ENCODE results near the gene GLI3.

GLI3 gene

GRCh38 chr7:41977151-41977651, 259.8 kb downstream of the GLI3 start:
- H3K27ac ChIP-seq (ENCODE audit: low read length): no peak overlapping the region

GRCh38 chr7:41976411-41976810, 260.6 kb downstream of the GLI3 start:
- Histone ChIP-seq H3K79me2 (ENCODE audit: low read length) (no peaks in the 10 kb centered on the region), H4K20me1 (ENCODE audit: insufficient read depth, low read length) (no peaks in the 10 kb centered on the region), H3K4me3 (ENCODE audit: low read length) (no peak overlapping the region), H3K9me3 (replicated peaks; ENCODE audit: insufficient read depth, low read length) (no peaks in the 10 kb centered on the region), H3K27ac (ENCODE audit: low read length) (no peak overlapping the region), H3K4me1 (ENCODE audit: low read length) (peaks cover 7% of the 10 kb centered on the region), H3K4me2 (ENCODE audit: low read depth, low read length) (no peak overlapping the region), H2AFZ (ENCODE audit: low read length) (no peak overlapping the region), H3K27me3 (replicated peaks; ENCODE audit: insufficient read depth, low read length) (no peaks in the 10 kb centered on the region), H3K36me3 (replicated peaks; ENCODE audit: insufficient read depth, low read length) (no peaks in the 10 kb centered on the region), H3F3A (ENCODE audit: insufficient read depth, low read length) (no peaks in the 10 kb centered on the region), H3K9ac (ENCODE audit: low read length) (no peak overlapping the region), H3K9me2 (replicated peaks; ENCODE audit: insufficient read depth, low read length) (no peaks in the 10 kb centered on the region)
- TF ChIP-seq EZH2 (optimal IDR thresholded peaks at IDR 0.05; ENCODE audit: low read depth, low read length): no peak
- no peak for DNase-seq

More at GRCh38 chr7:41977151-41977651, 259.8 kb downstream of the GLI3 start:
- TF ChIP-seq EZH2 (optimal IDR thresholded peaks at IDR 0.05; ENCODE audit: low read depth, low read length): no peak
- peak; percentile 59 for TF ChIP-seq CTCF (IDR thresholded peaks at IDR 0.05; ENCODE audit: low read length)
- DNase-seq: peak; percentile 31
- peaks cover 7% of the 10 kb centered on the region for H3K4me1 ChIP-seq (ENCODE audit: low read length)
- H3K4me2 ChIP-seq (ENCODE audit: low read depth, low read length): no peak overlapping the region
- H3K4me3 ChIP-seq (ENCODE audit: low read length): no peak overlapping the region
- no peaks in the 10 kb centered on the region for H3F3A ChIP-seq (ENCODE audit: insufficient read depth, low read length)
- H2AFZ ChIP-seq (ENCODE audit: low read length): no peak overlapping the region
- no peak overlapping the region for H3K9ac ChIP-seq (ENCODE audit: low read length)
- no peaks in the 10 kb centered on the region for H3K27me3 ChIP-seq (replicated peaks; ENCODE audit: insufficient read depth, low read length)
- no peaks in the 10 kb centered on the region for H3K36me3 ChIP-seq (replicated peaks; ENCODE audit: insufficient read depth, low read length)
- H4K20me1 ChIP-seq (ENCODE audit: insufficient read depth, low read length): no peaks in the 10 kb centered on the region
- H3K79me2 ChIP-seq (ENCODE audit: low read length): no peaks in the 10 kb centered on the region
- no peaks in the 10 kb centered on the region for H3K9me2 ChIP-seq (replicated peaks; ENCODE audit: insufficient read depth, low read length)
- no peaks in the 10 kb centered on the region for H3K9me3 ChIP-seq (replicated peaks; ENCODE audit: insufficient read depth, low read length)

GRCh38 chr7:41975849-41976248, 261.2 kb downstream of the GLI3 start:
- Histone ChIP-seq H3K4me1 (ENCODE audit: low read length) (peaks cover 7% of the 10 kb centered on the region), H3K9me3 (replicated peaks; ENCODE audit: insufficient read depth, low read length) (no peaks in the 10 kb centered on the region), H3K36me3 (replicated peaks; ENCODE audit: insufficient read depth, low read length) (no peaks in the 10 kb centered on the region), H3K9ac (ENCODE audit: low read length) (no peak overlapping the region), H3K9me2 (replicated peaks; ENCODE audit: insufficient read depth, low read length) (no peaks in the 10 kb centered on the region), H2AFZ (ENCODE audit: low read length) (no peak overlapping the region), H3K27me3 (replicated peaks; ENCODE audit: insufficient read depth, low read length) (no peaks in the 10 kb centered on the region), H3K79me2 (ENCODE audit: low read length) (no peaks in the 10 kb centered on the region), H3K4me3 (ENCODE audit: low read length) (no peak overlapping the region), H4K20me1 (ENCODE audit: insufficient read depth, low read length) (no peaks in the 10 kb centered on the region), H3K4me2 (ENCODE audit: low read depth, low read length) (no peak overlapping the region), H3K27ac (ENCODE audit: low read length) (no peak overlapping the region), H3F3A (ENCODE audit: insufficient read depth, low read length) (no peaks in the 10 kb centered on the region)
- no peak for TF ChIP-seq CTCF (IDR thresholded peaks at IDR 0.05; ENCODE audit: low read length)
- TF ChIP-seq EZH2 (optimal IDR thresholded peaks at IDR 0.05; ENCODE audit: low read depth, low read length): no peak
- no peak for TF ChIP-seq EZH2phosphoT487 (IDR thresholded peaks at IDR 0.05; ENCODE audit: low read length)
- DNase-seq: no peak

- no peaks in the 10 kb centered on the region for H3K36me3 ChIP-seq (replicated peaks; ENCODE audit: insufficient read depth, low read length)
- H3K9me3 ChIP-seq (replicated peaks; ENCODE audit: insufficient read depth, low read length): no peaks in the 10 kb centered on the region
- no peaks in the 10 kb centered on the region for H4K20me1 ChIP-seq (ENCODE audit: insufficient read depth, low read length)
- H3K9ac ChIP-seq (ENCODE audit: low read length): no peak overlapping the region
- H3K79me2 ChIP-seq (ENCODE audit: low read length): no peaks in the 10 kb centered on the region
- no peak overlapping the region for H3K4me2 ChIP-seq (ENCODE audit: low read depth, low read length)
- no peak for TF ChIP-seq EZH2phosphoT487 (IDR thresholded peaks at IDR 0.05; ENCODE audit: low read length)
- TF ChIP-seq CTCF (IDR thresholded peaks at IDR 0.05; ENCODE audit: low read length): no peak
- no peak for TF ChIP-seq EZH2 (optimal IDR thresholded peaks at IDR 0.05; ENCODE audit: low read depth, low read length)
- no peaks in the 10 kb centered on the region for H3K27me3 ChIP-seq (replicated peaks; ENCODE audit: insufficient read depth, low read length)
- no peak overlapping the region for H2AFZ ChIP-seq (ENCODE audit: low read length)
- H3K9me2 ChIP-seq (replicated peaks; ENCODE audit: insufficient read depth, low read length): no peaks in the 10 kb centered on the region
- peaks cover 2% of the 10 kb centered on the region for H3K4me1 ChIP-seq (ENCODE audit: low read length)
- DNase-seq: no peak
- H3K27ac ChIP-seq (ENCODE audit: low read length): no peak overlapping the region
- no peaks in the 10 kb centered on the region for H3F3A ChIP-seq (ENCODE audit: insufficient read depth, low read length)
- no peak overlapping the region for H3K4me3 ChIP-seq (ENCODE audit: low read length)
Measured at GRCh38 chr7:41974870-41975557, 262.0 kb downstream of the GLI3 start.
